Karpas-422 (cell line): ENCODE measurements around the gene DDX11. TPM values are rescaled to one million over a fixed set of nuclear protein-coding genes. Genes with fewer than 3 reads are reported as not detected.
"Not testable (repeated sequence)": the region's sequence is repeated elsewhere in the genome, so short reads cannot be mapped to it uniquely, and the experiment has no call there.

ENCODE experiments used
- DNase-seq: peaks from one replicate; pipeline ENCODE4 v3.0.0-alpha.2; 2015
- H2AFZ ChIP-seq: fragments of 200-600 bp; sonication (generic); 2 replicates; pipeline ENCODE4 v1.6.1; 2014; ENCODE audit warnings: antibody characterized with exemption, low read length, mixed read lengths
- H3K27ac ChIP-seq: fragments of 200-600 bp; sonication (generic); 2 replicates; pipeline ENCODE4 v1.5.1; 2014; ENCODE audit warnings: mild to moderate bottlenecking, low read length, moderate library complexity
- H3K27me3 ChIP-seq: fragments of 200-600 bp; sonication (generic); 2 replicates; pipeline ENCODE4 v1.6.1; 2014; ENCODE audit warnings: low read length, mixed read lengths
- H3K36me3 ChIP-seq: fragments of 200-600 bp; sonication (generic); 2 replicates; pipeline ENCODE4 v1.6.1; 2014; ENCODE audit warnings: low read length, mixed read lengths; ENCODE audit not compliant: insufficient read depth
- H3K4me1 ChIP-seq: fragments of 200-600 bp; sonication (generic); 2 replicates; pipeline ENCODE4 v1.6.1; 2014; ENCODE audit warnings: mild to moderate bottlenecking, low read length, mixed read lengths
- H3K4me2 ChIP-seq: fragments of 200-600 bp; sonication (generic); 2 replicates; pipeline ENCODE4 v1.6.1; 2014; ENCODE audit warnings: low read length, low read depth, mild to moderate bottlenecking; ENCODE audit not compliant: poor library complexity, severe bottlenecking
- H3K4me3 ChIP-seq: fragments of 200-600 bp; sonication (generic); 2 replicates; pipeline ENCODE4 v1.5.1; 2014; ENCODE audit warnings: mild to moderate bottlenecking, antibody characterized with exemption, low read length, mixed read lengths
- H3K79me2 ChIP-seq: fragments of 200-600 bp; sonication (generic); 2 replicates; pipeline ENCODE4 v1.6.1; 2014; ENCODE audit warnings: mild to moderate bottlenecking, low read length, mixed read lengths
- H3K9ac ChIP-seq: fragments of 200-600 bp; sonication (generic); 2 replicates; pipeline ENCODE4 v1.6.0; 2014; ENCODE audit warnings: low read length
- H3K9me2 ChIP-seq: fragments of 200-600 bp; sonication (generic), shearing (Covaris generic); replicated peaks from 2 replicates; pipeline ENCODE4 v1.6.0; 2014; ENCODE audit warnings: mild to moderate bottlenecking, low read length, moderate library complexity; ENCODE audit not compliant: insufficient read depth
- H3K9me3 ChIP-seq: fragments of 300-700, 200-600 bp; sonication (generic); 2 replicates; pipeline ENCODE4 v1.6.1; 2014; ENCODE audit warnings: low read length, mixed read lengths
- H4K20me1 ChIP-seq: fragments of 200-600 bp; sonication (generic); 2 replicates; pipeline ENCODE4 v1.6.1; 2014; ENCODE audit warnings: mild to moderate bottlenecking, antibody characterized with exemption, low read length, low read depth; ENCODE audit not compliant: insufficient read depth
- small RNA-seq: library from RNA; depleted of rRNA; stranded (forward); fragments of <200 nt; gene quantifications from one replicate; pipeline ENCODE3, GENCODE V24; 2014
- total RNA-seq: library from RNA; depleted of rRNA; stranded (reverse); fragments of >200 nt; shearing (Covaris generic); gene quantifications from 2 replicates; pipeline ENCODE4 v1.2.3, GENCODE V29; 2014; ENCODE audit warnings: low replicate concordance; rRNA removed

Gene DDX11
- total RNA-seq, 1 experiment from 2014 or later = 27.0 TPM

DNA sequence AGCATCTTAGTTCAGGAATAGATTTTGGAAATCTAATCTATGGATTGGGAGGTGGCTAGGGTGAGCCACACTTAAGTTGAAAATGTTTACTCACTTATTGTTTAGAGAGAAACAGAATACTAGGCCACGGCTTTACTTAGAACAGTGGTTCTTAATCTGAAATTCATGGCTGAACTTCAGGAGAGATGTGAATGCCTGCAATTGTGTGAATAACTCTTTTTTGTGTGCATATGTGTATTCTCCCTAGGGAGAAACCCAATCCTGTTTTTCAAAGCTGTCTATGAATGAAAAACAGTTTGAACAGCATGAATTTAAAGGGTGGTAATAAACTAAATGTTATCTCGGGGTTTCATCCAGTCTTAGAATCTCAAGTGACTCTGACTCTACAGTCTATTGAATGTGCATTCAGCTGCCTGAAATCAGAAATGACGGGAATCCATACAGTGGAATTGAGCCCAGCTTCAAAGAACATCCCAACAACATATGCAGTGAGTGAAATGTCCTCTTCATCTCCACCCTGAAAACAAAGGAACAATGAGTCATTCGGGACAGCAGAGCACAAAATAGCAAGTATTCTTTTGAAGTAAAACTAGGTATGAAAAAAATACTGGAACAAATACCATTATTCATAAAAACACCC is 53.7 kb downstream of the DDX11 start:
- H3K27ac ChIP-seq, H2AFZ ChIP-seq, H3K36me3 ChIP-seq, H3K27me3 ChIP-seq, DNase-seq, H3K79me2 ChIP-seq, H3K9me2 ChIP-seq, H3K9me3 ChIP-seq, H3K4me3 ChIP-seq, H3K4me1 ChIP-seq, H3K4me2 ChIP-seq, H4K20me1 ChIP-seq, H3K9ac ChIP-seq: not testable (repeated sequence)

DNA sequence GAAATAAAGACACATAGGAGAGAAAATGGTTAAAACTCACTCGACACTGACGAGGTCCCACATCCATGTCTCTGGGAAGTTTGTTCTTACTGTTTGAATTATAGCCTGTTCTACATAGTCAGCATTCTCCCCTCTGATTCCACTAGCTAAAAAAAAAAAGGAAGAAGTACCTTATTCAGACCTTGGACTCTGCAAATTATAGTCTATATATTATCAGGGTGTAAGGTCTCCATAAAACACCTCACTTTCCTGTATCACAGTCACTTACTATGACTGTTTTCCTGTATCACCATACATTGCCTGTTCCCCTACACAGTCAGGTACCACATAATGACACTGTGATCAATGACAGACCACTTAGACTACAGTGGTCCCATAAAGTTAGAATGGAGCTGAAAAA is 62.9 kb downstream of the DDX11 start:
- H2AFZ ChIP-seq, H4K20me1 ChIP-seq, H3K4me2 ChIP-seq, H3K27ac ChIP-seq, H3K4me1 ChIP-seq, H3K79me2 ChIP-seq, H3K36me3 ChIP-seq, H3K9me3 ChIP-seq, H3K4me3 ChIP-seq, H3K9ac ChIP-seq, H3K9me2 ChIP-seq, H3K27me3 ChIP-seq, DNase-seq: not testable (repeated sequence)

DNA sequence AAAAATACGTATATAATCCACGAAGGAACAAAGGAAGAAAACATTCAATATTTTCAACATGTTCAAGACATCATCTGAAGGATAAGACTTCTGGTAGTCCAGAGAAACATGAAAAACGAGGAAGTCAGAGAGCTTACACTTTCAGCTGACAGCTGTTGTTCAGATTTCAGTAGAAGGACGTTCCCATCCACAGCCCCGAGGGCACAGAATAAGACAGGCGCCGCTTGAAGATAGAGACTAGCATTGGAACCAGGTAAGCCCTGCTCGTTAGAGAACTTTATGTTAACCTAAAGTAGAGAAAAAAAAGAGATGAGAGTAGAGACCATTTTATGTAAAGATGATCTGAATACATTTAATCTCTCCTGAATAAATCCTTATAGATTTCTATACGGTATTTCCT is 71.1 kb downstream of the DDX11 start:
- not testable (repeated sequence) for H3K9me3 ChIP-seq, H3K4me3 ChIP-seq, H2AFZ ChIP-seq, H3K27ac ChIP-seq, DNase-seq, H3K4me2 ChIP-seq, H3K9me2 ChIP-seq, H4K20me1 ChIP-seq, H3K79me2 ChIP-seq, H3K4me1 ChIP-seq, H3K27me3 ChIP-seq, H3K36me3 ChIP-seq, H3K9ac ChIP-seq

- not testable (repeated sequence) for H3K27ac ChIP-seq, H2AFZ ChIP-seq, H3K4me3 ChIP-seq, H3K9me2 ChIP-seq, DNase-seq, H3K27me3 ChIP-seq, H3K9me3 ChIP-seq, H4K20me1 ChIP-seq, H3K36me3 ChIP-seq, H3K4me1 ChIP-seq, H3K9ac ChIP-seq, H3K79me2 ChIP-seq, H3K4me2 ChIP-seq
Observed at GRCh38 chr12:31145296-31145695, 71.6 kb downstream of the DDX11 start.

- H3K27ac ChIP-seq, H3K4me2 ChIP-seq, H3K27me3 ChIP-seq, H3K79me2 ChIP-seq, H4K20me1 ChIP-seq, H3K4me1 ChIP-seq, DNase-seq, H2AFZ ChIP-seq, H3K9me3 ChIP-seq, H3K9me2 ChIP-seq, H3K9ac ChIP-seq, H3K4me3 ChIP-seq, H3K36me3 ChIP-seq: not testable (repeated sequence)
Observed at GRCh38 chr12:31147415-31147814, 73.8 kb downstream of the DDX11 start.

GRCh38 chr12:31150766-31151165 is 77.1 kb downstream of the DDX11 start:
- not testable (repeated sequence) for H3K9me3 ChIP-seq, H4K20me1 ChIP-seq, H3K4me1 ChIP-seq, H3K79me2 ChIP-seq, H3K27ac ChIP-seq, H2AFZ ChIP-seq, H3K9me2 ChIP-seq, H3K4me2 ChIP-seq, DNase-seq, H3K36me3 ChIP-seq, H3K27me3 ChIP-seq, H3K9ac ChIP-seq, H3K4me3 ChIP-seq

Small RNA genes lying within 50 kb of the gene (small RNA-seq; reads per million reads assigned to genes)
- gene RF00072 = not detected

Other genes starting within 250 kb of the DDX11 start
- not detected in 2 replicates for gene TSPAN11, start 147.1 kb upstream of the DDX11 start, total RNA-seq